GM12891 (cell line): ENCODE data around the gene JUNB.

ENCODE experiments used
- PAX5 ChIP-seq: IDR thresholded peaks from 2 replicates; pipeline ENCODE4 v1.6.1; 2011; ENCODE audit warnings: low read length, moderate library complexity, mild to moderate bottlenecking; ENCODE audit not compliant: insufficient read depth, severe bottlenecking
- POLR2A ChIP-seq: IDR thresholded peaks from 2 replicates; pipeline ENCODE4 v1.6.1; 2011; ENCODE audit warnings: low read depth, low read length, control low read depth
- POLR2AphosphoS5 ChIP-seq: IDR thresholded peaks from 2 replicates; pipeline ENCODE4 v1.6.1; 2011; ENCODE audit warnings: low read depth, low read length, control low read depth
- TAF1 ChIP-seq: IDR thresholded peaks from 2 replicates; pipeline ENCODE4 v1.6.1; 2011; ENCODE audit warnings: low read depth, low read length, control low read depth

- TF ChIP-seq POLR2AphosphoS5: no peak
- no peak for TF ChIP-seq TAF1
- no peak for TF ChIP-seq PAX5
- TF ChIP-seq POLR2A: no peak
Observed at GRCh38 chr19:12796146-12797071, 5.1 kb downstream of the JUNB start.
